DMS153 (cell line): Measurements from ENCODE around the gene PPP6R2.

ENCODE experiments used
- DNase-seq: peaks from one replicate; lab custom pipeline; 2025; lab: John Stamatoyannopoulos, UW

Gene PPP6R2

DNA sequence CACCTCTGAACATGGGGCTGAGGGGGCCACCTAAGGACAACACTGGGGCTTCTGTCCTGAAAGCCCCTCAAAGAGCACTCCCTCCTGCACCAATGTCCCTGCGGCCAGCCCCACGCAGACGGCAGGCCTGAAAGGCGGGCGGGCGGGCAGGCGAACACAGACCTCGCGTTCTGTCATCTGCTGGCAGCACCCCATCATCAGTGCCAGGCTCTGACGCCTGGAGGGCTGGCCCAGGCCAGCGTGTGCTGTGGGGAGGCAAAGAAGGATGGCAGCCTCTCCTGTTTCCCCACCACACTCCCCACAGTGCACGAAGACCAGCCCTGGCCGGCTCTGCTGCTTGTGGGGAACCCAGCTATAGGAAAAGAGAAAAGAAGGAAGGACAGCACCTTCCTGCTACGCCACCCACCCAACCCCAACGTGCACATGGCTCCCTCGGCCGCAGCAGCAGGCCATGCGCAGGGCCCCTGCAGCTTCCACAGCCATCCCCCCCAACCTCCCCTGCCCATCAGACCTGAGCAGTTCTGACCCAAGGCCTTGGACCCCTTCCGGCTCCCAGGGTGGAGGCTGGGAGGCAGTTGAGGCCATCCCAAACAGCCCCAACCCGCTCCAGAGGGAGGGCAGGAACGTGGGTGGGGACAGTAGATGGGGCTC, 128.2 kb downstream of the PPP6R2 start:
- DNase-seq, result no peak

- no peak for DNase-seq
Observed at GRCh38 chr22:50471962-50472361, 128.8 kb downstream of the PPP6R2 start.

- DNase-seq, result no peak
Observed at GRCh38 chr22:50473088-50473487, 130.0 kb downstream of the PPP6R2 start.

DNA sequence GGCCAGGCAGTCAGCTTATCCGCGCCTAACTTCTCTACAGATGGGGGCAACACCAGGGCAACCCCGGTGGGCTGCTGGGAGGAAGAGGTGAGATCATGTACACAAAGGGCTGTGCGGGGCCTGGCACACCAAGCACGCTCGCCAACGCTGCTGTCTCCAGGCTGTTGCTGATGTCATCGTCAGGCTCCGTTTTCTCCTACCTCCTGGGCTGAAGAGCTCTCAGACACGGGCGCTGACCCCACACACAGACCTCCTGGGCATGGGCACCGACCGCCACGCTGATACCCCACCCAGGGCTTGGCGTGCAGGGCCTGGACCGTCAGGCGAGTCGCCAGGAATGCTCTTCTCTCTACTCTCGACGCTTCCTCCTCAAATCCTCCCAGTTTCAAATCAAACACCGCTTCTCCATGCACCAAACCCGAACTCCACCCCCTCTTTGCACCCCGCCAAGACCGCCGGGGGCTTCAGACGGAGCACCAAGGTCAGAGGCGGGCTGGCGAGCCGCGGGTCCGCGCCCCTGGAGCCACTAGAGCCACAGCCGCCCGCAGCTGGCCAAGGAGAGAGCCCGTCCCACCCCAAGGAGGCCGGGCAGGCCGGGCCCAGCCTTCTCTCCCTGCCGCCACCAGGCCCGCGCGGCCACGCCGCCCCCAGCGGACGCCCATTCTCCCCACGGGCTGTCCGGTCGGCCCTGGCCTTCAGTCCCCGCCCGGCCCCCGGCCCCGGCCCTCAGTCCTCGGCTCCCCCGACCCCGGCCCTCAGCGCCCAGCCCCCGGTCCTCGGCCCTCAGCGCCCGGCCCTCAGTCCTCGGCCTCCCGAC, 130.9 kb downstream of the PPP6R2 start:
- no peak for DNase-seq

DNA sequence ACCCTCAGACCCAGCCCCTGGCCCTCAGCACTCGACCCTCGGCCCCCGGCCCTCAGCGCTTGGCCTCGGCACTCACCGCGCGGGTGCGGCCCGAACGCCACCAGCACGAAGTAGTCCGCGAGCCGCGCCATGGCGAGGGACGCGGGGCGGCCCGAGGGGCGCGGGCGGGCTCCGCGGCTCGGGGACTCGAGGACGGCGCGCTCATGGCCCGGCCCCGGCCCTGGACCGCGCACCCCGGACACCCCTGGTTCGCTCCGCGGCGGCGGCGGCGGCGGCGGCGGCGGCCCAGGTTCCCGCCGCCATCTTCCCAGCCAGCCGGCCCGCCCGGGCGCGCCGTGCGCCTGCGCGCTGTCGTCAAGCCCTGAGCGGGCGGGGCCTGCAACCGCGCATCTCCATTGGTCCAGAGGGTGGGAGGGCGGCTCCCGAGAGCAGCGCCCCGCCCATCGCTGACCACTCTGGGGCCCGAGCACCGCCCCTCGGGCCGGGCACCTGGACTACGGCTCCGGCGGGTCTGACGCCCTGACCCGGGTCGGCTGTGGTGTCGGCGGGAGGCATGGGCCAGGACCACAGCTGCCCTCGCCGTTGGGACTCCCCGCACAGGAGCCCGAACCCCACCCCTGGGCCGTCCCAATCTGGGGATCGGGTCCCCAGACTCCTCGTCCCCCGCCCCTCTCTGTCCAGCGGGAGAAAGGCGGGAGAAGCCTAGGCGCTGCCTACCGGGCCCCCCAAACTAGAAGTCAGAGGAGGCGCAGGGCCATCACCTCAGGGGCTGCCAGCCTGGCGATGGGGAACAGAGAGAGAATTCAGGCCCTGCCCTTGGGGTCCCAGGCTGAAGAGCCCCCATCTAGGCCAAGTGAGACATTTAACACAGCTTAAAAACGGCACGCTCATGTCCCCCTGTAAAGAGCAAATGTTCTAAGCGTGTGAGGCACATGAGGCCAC, 131.9 kb downstream of the PPP6R2 start, which contains the start of gene SBF1:
Gene SBF1 (minus strand): TSS at position 326 of the 942 bp plus-strand sequence. CDS start 195 bp downstream, at position 131.
- peak; percentile 68 for DNase-seq

DNA sequence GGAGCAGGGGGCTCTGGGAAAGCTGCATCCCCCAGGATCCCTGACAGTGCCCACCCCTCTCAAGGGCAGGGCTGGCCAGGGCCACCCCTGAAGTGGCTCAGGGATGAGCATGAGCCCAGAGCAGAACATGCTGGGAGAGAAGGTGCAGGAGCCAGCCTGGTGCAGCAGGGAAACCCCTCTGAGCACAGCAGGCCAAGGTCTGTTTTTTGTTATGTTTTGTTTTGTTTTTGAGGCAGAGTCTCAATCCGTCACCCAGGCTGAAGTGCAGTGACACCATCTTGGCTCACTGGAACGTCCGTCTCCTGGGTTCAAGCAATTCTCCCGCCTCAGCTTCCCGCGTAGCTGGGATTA, 132.5 kb downstream of the PPP6R2 start:
- no peak for DNase-seq

DNA sequence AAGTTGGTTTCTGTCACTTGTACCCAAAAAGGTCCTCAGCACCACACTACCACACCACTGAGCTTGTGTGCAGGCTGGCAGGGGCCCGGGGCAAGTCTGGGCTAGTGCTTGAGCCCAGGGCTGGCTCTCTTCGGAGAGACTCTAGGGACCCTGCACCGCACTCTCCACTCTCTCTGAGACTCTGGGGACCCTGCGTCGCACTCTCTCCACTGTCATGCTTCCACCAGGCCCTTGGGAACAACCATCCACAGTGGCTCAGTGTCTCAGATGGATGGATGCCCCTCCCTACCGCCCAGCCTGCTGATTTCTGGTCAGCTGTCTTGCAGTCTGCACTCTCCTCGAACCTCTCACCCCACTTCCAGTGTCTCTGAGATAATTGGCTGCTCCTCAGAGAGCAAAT, 133.7 kb downstream of the PPP6R2 start:
- no peak for DNase-seq

DNA sequence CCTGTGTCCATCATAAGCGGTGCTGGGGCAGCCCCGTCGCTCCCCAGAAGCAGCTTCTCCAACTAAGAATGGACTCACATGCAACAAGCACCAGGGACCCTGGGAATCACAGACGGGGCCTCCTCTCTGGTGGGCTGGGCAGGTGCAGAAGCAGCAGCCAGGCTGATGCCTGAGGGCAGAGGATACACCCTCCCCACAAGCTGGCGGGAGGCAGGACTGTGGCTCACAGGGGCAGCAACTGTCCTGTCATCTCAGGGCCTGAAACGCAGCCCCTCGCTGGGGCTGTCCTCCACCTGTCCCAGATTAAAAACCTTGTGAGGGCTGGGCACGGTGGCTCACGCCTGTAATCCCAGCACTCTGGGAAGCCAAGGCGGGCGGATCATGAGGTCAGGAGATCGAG, 134.8 kb downstream of the PPP6R2 start:
- DNase-seq, result no peak

DNA sequence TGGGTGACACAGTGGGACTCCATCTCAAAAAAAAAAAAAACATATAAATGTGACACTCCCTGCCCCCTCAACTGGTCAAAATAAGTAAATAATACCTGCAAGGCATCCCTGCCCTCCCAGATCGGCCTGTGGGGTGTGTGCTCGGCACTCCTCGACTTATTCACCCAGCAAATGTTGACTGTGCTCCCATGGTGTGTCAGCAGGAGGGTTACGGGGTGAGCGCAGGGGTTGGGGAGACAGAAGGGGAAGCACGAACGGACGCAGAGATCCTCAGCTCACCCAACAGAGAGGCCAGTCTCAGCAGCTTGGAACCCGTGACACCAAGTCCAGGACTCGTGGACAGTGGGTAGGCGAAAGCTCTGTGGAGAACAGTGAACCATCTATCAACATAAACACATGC, 136.6 kb downstream of the PPP6R2 start:
- DNase-seq, result no peak

GRCh38 chr22:50481045-50481439, 137.9 kb downstream of the PPP6R2 start:
- DNase-seq, result no peak

GRCh38 chr22:50481440-50482106, 138.4 kb downstream of the PPP6R2 start, which contains the start of gene ADM2:
TSS of gene ADM2 (plus strand) at chr22:50481543. CDS start at chr22:50481848, 305 bp downstream.
- no peak for DNase-seq

DNA sequence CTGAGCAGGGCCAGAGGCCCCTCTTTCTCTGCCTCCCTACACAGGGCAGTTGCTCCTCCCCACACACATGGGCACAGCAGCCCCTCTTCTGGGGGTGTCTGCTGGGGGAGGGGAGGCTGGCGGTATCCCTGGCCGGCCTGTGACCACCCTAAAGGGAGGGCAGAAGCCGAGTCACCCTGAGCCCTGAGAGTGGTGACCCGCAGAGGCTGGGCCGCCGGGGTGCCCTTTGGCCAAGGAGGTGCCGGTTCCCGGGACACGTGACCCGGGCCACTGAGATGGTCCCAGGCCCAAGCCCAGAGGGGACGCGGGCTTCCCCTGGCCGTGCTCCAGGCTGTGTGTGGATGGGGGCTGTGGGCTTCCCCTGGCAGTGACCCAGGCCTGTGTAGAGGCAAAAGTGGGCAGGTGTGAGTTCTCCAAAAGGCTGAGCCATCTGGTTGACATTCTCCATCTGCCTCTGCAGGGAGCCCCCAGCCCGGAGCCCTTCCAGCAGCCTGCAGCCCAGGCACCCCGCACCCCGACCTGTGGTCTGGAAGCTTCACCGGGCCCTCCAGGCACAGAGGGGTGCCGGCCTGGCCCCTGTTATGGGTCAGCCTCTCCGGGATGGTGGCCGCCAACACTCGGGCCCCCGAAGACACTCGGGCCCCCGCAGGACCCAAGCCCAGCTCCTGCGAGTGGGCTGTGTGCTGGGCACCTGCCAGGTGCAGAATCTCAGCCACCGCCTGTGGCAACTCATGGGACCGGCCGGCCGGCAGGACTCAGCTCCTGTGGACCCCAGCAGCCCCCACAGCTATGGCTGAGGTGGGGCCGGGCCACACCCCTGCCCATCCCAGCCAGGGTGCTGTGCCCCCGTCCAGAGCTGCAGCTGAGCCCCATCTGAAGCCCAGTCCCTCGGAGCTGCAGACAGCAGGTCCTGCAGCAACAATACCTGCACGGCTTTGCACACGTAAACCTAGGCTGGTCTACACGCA, 139.3 kb downstream of the PPP6R2 start:
- no peak for DNase-seq

GRCh38 chr22:50483106-50483505, 140.0 kb downstream of the PPP6R2 start:
- DNase-seq, result no peak

DNA sequence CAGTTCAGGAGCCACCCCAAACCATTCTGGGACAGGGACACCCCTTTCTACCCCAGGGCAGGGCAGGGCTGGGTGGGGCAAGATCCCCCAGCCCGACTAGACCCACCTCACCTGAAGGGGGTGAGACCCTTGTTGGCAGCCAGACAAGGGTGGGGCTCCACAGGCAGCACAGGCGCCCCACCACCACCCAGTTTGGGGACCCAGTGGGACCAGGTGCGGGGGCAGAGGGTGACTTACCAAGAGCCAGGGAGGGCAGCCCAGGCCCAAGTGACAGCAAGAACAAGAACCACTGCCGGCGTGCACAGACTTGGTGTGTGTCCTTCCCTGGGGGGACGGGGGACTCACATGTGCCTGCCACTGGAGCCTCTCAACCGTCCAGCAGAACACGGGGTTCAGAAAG, 140.4 kb downstream of the PPP6R2 start:
- no peak for DNase-seq

DNA sequence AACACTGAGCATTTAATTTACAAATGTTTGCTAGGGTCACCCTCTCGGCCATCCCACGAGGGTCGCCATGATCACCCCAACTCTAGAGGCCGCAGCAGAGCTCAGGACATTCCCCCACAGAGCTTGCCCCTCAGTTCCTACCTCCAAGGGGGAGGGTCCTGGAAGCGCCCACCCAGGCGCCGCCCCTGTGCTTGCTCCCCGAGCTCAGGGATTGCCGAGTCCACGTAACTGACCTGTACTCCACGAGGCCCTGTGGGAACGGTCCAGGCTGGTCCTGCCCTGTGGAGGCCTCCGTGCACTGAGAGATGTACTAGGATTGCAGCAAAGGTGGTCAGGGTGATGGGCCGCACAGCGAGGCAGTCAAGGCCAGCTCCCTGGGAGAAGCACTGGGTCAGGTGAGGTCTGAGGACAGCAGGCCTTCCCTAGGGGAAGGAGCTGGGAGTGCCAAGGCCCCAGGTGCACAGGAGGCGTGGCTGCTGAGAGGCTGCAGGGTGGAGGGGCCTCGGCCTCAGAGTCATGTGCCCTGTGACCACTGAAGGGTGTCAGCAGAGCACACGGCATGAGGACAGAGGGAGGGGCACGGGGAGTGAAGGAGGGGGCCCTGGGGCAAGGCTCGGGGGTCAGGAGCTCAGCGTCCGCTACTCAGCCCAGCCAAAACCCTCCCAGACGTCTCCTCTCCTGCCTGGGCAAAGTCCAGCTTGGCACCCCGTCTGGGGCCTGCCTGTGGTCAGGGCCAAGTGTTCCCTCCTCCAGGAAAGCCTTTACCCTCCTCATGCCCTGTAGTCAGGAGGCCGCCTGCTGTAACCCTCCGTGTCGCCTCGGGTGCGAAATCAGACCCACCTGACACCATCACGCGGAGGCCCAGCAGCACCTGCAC, 141.1 kb downstream of the PPP6R2 start:
- DNase-seq, result no peak

- no peak for DNase-seq
Observed at GRCh38 chr22:50485221-50486131, 142.3 kb downstream of the PPP6R2 start.

- DNase-seq, result no peak
Observed at GRCh38 chr22:50486561-50487289, 143.6 kb downstream of the PPP6R2 start, which contains the start of gene MIOX. TSS of gene MIOX (plus strand) at chr22:50486859. CDS start at chr22:50486898, 39 bp downstream.
